ENCODE results near the gene CNGA1. TPM values are rescaled to one million over a fixed set of nuclear protein-coding genes. Genes with fewer than 3 reads are reported as not detected.
A peak's percentile ranks its signal among the peaks of the same experiment; 100 is the strongest.

The CNGA1 gene
- total RNA-seq, 1 experiment from 2014 or later: not detected

- no peak for DNase-seq
- H3K27me3 ChIP-seq: peaks cover 3% of the 10 kb centered on the region; the same call in 1 of the 2 replicates
Measured at GRCh38 chr4:48038666-48039065, 22.2 kb upstream of the CNGA1 start.

DNA sequence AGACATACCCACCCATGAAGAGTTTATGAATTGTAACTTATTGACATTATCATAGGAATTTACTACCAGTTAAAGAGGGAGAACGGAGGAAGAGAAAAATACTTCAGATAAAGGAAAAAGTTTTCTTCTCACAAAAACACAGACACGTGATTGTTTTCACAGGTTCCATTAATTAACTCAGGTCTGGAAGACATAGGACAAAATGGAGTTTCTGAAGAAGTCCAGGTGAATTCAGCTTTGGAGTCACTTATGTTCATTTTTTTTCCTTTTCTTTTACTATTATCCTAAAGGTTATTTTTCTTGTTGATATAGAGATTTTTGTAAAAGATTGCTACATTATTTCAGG lies 20.6 kb upstream of the CNGA1 start:
- Histone ChIP-seq H3K27ac (no peak overlapping the region), H3K36me3 (no peaks in the 10 kb centered on the region), H3K27me3 (0 out of 2 replicates have a peak, but pooled peaks cover 3% of the 10 kb centered on the region), H3K4me3 (no peak overlapping the region), H3K9me3 (replicated peaks) (no peaks in the 10 kb centered on the region), H3K4me1 (no peaks in the 10 kb centered on the region)
- DNase-seq: no peak

More at GRCh38 chr4:48038666-48039065, 22.2 kb upstream of the CNGA1 start:
- Histone ChIP-seq H3K9me3 (replicated peaks) (no peaks in the 10 kb centered on the region), H3K4me3 (no peak overlapping the region), H3K27ac (no peak overlapping the region), H3K4me1 (no peaks in the 10 kb centered on the region), H3K36me3 (no peaks in the 10 kb centered on the region)

- Histone ChIP-seq H3K9me3 (replicated peaks) (no peaks in the 10 kb centered on the region), H3K36me3 (no peaks in the 10 kb centered on the region), H3K4me1 (no peaks in the 10 kb centered on the region), H3K27ac (no peak overlapping the region), H3K4me3 (no peak overlapping the region), H3K27me3 (no peaks in the 10 kb centered on the region)
- no peak for DNase-seq
Measured at GRCh38 chr4:48035952-48036351, 19.5 kb upstream of the CNGA1 start.

DNA sequence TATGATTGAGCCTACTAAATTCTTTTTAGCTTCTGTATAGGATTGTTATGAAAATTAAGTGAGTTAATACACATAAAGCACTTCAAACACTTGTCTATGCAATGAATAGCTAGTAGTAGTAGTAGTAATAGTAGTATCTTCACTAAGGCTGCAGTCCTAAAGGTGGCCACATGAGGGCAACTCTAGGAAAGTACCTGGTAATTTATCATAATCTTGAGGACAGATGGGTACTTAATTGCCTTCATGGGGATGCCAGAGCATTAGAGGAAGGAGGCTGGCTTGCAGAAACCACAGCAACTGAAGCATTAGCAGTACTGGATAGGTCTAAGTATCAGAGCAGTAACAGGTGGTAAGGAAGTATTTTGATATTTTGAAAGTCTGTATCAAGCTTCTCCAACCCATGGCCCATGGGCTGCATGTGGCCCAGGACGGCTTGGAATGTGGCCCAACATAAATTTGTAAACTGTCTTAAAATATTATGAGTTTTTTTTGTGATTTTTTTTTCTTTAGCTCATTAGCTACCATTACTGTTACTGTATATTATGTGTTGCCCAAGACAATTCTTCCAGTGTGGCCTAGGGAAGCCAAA lies 17.4 kb upstream of the CNGA1 start:
- DNase-seq: peak in 1 of 2 experiments; percentile 13
- no peaks in the 10 kb centered on the region for H3K4me1 ChIP-seq
- no peaks in the 10 kb centered on the region for H3K9me3 ChIP-seq (replicated peaks)
- H3K27me3 ChIP-seq: no peaks in the 10 kb centered on the region
- H3K27ac ChIP-seq: no peak overlapping the region
- no peaks in the 10 kb centered on the region for H3K36me3 ChIP-seq
- no peak overlapping the region for H3K4me3 ChIP-seq

DNA sequence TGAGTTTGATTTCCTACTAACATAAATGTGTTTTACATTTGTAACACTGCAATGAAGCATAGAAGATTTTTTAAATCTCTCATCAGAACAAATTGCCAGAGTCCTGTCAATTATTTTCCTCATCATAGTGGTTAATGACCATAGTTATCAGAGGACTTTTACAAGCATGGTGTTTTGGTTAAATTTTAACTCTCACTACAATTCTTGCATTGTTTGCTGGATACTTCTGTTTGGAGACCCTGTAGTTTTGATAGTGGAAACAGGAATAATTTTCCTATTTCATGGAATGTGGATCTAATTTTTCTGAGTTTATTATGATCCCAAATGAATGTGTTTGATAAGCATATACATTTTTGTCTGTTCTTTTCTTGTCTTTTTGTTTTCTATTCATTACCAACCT lies 16.9 kb upstream of the CNGA1 start:
- no peaks in the 10 kb centered on the region for H3K9me3 ChIP-seq (replicated peaks)
- H3K4me1 ChIP-seq: no peaks in the 10 kb centered on the region
- H3K36me3 ChIP-seq: no peaks in the 10 kb centered on the region
- no peak overlapping the region for H3K4me3 ChIP-seq
- DNase-seq: no peak
- no peak overlapping the region for H3K27ac ChIP-seq
- no peaks in the 10 kb centered on the region for H3K27me3 ChIP-seq

- Histone ChIP-seq H3K27ac (no peak overlapping the region), H3K27me3 (no peaks in the 10 kb centered on the region), H3K9me3 (replicated peaks) (no peaks in the 10 kb centered on the region), H3K4me3 (no peak overlapping the region), H3K4me1 (no peaks in the 10 kb centered on the region), H3K36me3 (no peaks in the 10 kb centered on the region)
- DNase-seq: no peak
Measured at GRCh38 chr4:48032721-48033120, 16.2 kb upstream of the CNGA1 start.

DNA sequence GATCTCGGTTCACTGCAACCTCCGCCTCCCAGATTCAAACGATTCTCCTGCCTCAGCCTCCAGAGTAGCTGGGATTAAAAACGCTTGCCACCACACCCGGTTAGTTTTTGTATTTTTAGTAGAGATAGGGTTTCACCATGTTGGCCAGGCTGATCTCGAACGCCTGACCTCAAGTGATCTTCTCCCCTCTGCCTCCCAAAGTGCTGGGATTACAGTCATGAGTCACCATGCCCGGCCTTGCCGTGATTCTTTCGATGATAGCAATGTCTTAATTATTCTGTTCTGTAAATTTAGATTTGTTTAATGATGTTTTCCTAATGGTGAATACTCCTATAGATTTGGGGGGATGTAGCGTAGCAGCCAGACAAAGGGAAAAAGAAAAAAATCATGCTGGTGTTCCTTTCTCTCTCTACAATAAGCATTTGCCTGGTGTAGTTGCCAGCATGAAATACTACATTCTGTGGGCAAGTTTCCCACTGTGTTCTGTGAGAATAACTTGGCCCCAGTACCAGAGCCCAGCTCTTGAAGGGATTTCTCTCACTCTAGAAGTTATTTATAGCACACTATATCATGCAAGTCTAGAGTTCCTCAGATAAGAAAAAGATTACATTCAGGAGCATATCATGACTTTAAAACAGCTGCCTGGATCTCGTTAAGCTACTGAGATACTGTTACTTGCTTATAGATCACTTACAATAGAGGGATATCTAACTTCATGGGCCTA lies 15.5 kb upstream of the CNGA1 start:
- Histone ChIP-seq H3K4me1 (no peaks in the 10 kb centered on the region), H3K4me3 (no peak overlapping the region), H3K27me3 (no peaks in the 10 kb centered on the region), H3K36me3 (no peaks in the 10 kb centered on the region), H3K27ac (no peak overlapping the region), H3K9me3 (replicated peaks) (no peaks in the 10 kb centered on the region)
- DNase-seq: no peak

DNA sequence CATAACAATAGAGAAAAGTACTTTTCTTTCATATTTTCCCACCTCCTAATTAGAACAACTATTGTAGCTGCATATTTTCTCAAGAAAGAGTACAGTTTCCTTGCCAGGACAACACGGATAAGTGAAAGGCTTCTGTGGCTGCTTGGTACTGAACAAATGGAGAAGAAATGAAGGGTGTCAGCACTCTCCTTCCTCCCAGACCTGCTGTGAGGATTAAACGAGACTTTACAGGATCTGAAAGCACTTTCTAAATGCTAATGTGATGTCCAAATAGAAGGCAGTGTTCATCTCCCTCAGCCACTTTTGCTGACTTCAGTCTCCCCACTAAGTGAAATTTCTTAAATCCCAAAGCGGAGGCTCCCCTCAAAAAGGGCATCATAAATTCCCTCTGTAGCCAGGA lies 14.0 kb upstream of the CNGA1 start:
- DNase-seq: no peak
- Histone ChIP-seq H3K36me3 (no peaks in the 10 kb centered on the region), H3K9me3 (replicated peaks) (no peaks in the 10 kb centered on the region), H3K4me1 (no peaks in the 10 kb centered on the region), H3K27me3 (no peaks in the 10 kb centered on the region), H3K27ac (no peak overlapping the region), H3K4me3 (no peak overlapping the region)

GRCh38 chr4:48028696-48029095 lies 12.2 kb upstream of the CNGA1 start:
- DNase-seq: no peak
- Histone ChIP-seq H3K4me1 (no peaks in the 10 kb centered on the region), H3K4me3 (no peak overlapping the region), H3K36me3 (no peaks in the 10 kb centered on the region), H3K27ac (no peak overlapping the region), H3K9me3 (replicated peaks) (no peaks in the 10 kb centered on the region), H3K27me3 (no peaks in the 10 kb centered on the region)

DNA sequence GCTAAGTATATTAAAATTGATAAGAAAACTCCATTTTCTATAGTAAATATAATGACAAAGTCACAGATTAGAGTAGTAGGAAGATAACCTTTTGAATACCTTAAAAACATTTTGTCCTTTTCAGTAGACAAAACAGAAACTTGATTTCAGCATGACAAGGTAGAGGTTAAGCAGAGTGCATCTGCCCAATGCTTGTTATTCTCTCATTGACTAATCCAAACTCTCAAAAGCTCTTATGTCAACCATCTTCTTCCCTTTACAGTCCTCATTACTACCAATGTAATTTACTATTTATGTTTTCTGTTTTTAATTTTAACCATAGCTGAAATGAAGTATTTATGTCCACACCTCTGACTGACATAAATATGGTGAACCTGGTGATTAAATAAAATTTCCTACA lies 11.2 kb upstream of the CNGA1 start:
- Histone ChIP-seq H3K27ac (no peak overlapping the region), H3K4me3 (no peak overlapping the region), H3K27me3 (no peaks in the 10 kb centered on the region), H3K36me3 (no peaks in the 10 kb centered on the region), H3K9me3 (replicated peaks) (no peaks in the 10 kb centered on the region), H3K4me1 (no peaks in the 10 kb centered on the region)
- DNase-seq: no peak

DNA sequence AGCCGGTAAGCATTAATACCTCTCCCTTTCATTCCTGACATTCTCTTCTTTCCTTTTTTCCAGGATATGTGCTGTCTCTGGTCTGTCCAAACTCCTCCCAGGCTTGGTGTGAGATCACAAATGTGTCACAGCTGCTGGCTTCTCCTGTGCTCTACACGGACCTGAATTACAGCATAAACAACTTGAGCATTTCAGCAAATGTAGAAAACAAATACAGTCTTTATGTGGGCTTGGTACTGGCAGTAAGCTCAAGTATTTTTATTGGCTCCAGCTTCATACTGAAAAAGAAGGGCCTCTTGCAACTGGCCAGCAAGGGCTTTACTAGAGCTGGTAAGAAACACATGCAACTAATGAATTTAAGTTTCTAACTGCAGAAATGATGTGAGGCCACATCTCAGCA lies 8.5 kb upstream of the CNGA1 start:
- peak in 1 of 2 experiments; percentile 16 for DNase-seq
- H3K4me1 ChIP-seq: no peaks in the 10 kb centered on the region

DNA sequence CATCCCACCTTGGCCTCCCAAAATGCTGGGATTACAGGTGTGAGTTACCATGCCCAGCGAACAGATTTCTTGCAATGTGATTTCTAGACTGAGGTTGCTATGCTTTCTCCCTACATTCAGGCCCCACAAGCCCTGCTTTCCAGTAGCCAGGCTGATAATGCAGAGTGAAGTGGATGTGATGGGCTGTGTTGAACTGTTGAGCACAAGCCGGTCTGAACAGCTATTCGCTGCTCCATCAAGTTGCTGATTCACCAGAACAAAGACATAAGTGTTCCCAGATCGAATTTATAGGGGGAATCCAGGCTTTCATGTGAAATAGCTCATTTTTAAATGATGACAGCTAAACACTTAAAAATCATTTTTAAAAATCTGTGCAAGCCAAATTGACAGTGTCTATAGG lies 8.0 kb upstream of the CNGA1 start:
- H3K36me3 ChIP-seq: no peaks in the 10 kb centered on the region

More for the DNA sequence above, 8.5 kb upstream of the CNGA1 start:
- H3K27me3 ChIP-seq: no peaks in the 10 kb centered on the region
- H3K9me3 ChIP-seq (replicated peaks): no peaks in the 10 kb centered on the region
- no peak overlapping the region for H3K4me3 ChIP-seq
- no peaks in the 10 kb centered on the region for H3K36me3 ChIP-seq
- no peak overlapping the region for H3K27ac ChIP-seq

DNA sequence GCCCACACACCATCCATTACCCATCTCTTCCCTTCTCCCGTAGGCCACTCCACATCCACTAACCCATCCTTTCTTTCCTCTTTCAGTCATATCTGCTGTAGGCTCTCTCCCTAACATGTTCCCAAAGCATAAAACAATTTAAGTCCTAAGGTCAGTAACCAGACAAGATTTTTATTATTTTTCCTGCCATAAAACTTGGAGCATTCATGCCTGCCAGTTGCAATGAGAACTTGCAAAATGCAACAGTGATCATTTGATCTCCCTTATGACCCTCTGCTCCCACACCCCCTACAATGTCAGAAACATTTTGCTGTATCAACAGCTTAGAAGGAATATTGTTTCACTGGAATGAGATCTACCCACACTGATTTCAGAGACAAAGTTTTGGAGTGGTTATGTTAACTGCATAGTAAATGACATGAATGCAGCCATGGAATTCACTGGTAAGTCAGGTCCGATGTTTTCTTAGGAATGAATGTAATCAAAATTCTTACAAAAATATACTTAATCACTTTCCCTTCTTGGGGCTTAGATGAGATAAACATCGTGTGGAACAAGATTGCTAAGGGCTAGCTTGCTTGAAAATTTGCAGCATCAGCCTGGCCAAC lies 5.8 kb upstream of the CNGA1 start:
- Histone ChIP-seq H3K27ac (no peak overlapping the region), H3K4me1 (no peaks in the 10 kb centered on the region)

More for the DNA sequence above, 8.0 kb upstream of the CNGA1 start:
- H3K27me3 ChIP-seq: no peaks in the 10 kb centered on the region
- no peak overlapping the region for H3K27ac ChIP-seq
- no peak overlapping the region for H3K4me3 ChIP-seq
- no peaks in the 10 kb centered on the region for H3K9me3 ChIP-seq (replicated peaks)
- no peaks in the 10 kb centered on the region for H3K4me1 ChIP-seq
- DNase-seq: no peak

GRCh38 chr4:48021100-48021499 lies 4.6 kb upstream of the CNGA1 start:
- no peak overlapping the region for H3K27ac ChIP-seq
- H3K27me3 ChIP-seq: no peaks in the 10 kb centered on the region
- H3K4me1 ChIP-seq: no peaks in the 10 kb centered on the region
- no peak for DNase-seq
- H3K4me3 ChIP-seq: no peak overlapping the region
- no peaks in the 10 kb centered on the region for H3K9me3 ChIP-seq (replicated peaks)
- H3K36me3 ChIP-seq: no peaks in the 10 kb centered on the region

More for the DNA sequence above, 5.8 kb upstream of the CNGA1 start:
- Histone ChIP-seq H3K36me3 (no peaks in the 10 kb centered on the region), H3K9me3 (replicated peaks) (no peaks in the 10 kb centered on the region), H3K4me3 (no peak overlapping the region), H3K27me3 (no peaks in the 10 kb centered on the region)
- no peak for DNase-seq

- no peak overlapping the region for H3K27ac ChIP-seq
- no peaks in the 10 kb centered on the region for H3K27me3 ChIP-seq
Measured at GRCh38 chr4:48018112-48018511, 1.6 kb upstream of the CNGA1 start.

More at GRCh38 chr4:48018112-48018511, 1.6 kb upstream of the CNGA1 start:
- no peak overlapping the region for H3K4me3 ChIP-seq
- H3K36me3 ChIP-seq: no peaks in the 10 kb centered on the region
- no peaks in the 10 kb centered on the region for H3K9me3 ChIP-seq (replicated peaks)
- no peaks in the 10 kb centered on the region for H3K4me1 ChIP-seq
- no peak for DNase-seq
